ENCODE data around the gene ARMH3.

ARMH3 gene

GRCh38 chr10:101826852-101827434 is 229.0 kb downstream of the ARMH3 start:
- no peak for DNase-seq

DNA sequence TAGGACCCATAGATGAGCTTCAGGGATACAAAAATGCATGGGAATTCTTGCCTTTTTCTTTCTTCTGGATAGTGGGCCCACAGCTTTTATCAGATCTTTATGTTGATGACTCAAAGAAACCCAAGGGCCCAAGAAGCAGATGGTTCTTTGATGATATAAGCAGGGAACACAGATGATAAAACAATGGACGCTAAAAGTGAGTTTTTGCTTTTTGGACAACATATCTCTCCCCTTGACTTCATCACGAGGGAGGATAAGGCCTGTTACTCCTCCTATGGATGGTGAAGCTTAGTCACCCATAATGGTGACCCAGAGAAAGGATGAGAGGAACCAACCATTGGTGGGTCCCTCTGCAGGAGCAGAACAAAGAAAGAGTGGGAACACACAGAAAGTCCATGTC is 231.2 kb downstream of the ARMH3 start:
- DNase-seq = no peak

GRCh38 chr10:101818872-101819633 is 236.9 kb downstream of the ARMH3 start:
- peak; percentile 89 for DNase-seq

DNA sequence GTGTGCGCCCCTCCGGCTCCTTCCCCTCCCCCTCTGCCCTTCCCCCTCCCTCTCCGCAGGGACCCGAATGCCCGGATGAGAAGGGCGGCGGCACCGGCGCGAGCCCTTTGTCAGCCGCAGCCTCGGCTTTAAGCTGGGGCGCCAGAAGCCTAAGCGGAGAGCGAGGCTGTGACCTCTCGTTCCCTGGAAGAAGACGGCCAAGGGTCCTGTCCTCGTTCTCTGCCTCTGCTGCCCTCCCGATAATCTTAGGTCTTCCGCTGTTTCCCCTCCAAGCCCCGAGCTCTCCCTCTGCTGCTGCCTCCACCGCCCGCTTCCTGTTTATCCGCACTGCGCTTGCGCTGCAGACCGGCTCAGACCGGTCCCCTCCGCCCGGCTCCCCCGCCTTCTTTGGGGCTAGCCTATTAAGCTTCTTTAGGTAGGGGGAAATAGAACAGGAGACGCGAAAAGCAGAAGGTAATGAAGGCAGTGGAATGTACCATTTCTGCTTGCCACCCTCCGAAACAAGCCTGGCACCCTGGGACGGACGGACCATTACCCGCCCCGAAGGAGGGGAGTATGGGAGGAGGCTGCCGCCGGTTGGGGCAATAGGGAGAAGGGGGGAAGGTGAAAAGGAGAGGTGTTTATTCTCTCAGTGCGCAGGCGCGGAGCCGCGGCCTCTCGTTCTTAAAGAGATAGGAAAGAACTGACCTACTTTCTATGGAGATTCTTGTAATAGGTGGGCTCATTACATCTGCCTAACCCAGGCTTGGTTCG is 237.7 kb downstream of the ARMH3 start, which contains the start of gene OGA:
TSS of gene OGA (minus strand) at position 326 of the 753 bp plus-strand sequence. CDS start 422 bp downstream, outside the sequence.
- DNase-seq = peak; percentile 99

GRCh38 chr10:101817337-101818118 is 238.4 kb downstream of the ARMH3 start:
- DNase-seq = peak; percentile 81

- no peak for DNase-seq
These were observed 239.0 kb downstream of the ARMH3 start for GRCh38 chr10:101816913-101817336.

DNA sequence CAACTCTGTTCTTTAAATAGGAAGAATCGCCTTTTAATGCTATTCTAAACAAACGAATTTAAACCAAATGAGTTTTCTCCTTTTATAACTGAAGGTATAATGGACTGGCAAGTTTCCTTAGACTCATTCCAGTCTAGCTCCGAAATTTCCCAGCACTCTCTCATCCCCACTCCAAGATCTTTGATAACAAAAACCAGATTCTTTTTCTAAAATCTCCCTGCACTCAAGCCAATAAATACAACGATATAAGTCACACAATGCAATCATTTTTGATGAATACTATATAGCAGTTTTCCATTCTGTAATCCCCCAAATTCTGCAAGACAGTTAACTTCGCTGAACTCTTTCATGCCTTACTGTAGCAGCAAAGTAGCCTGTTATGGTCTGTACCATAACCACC is 239.6 kb downstream of the ARMH3 start:
- DNase-seq = no peak

DNA sequence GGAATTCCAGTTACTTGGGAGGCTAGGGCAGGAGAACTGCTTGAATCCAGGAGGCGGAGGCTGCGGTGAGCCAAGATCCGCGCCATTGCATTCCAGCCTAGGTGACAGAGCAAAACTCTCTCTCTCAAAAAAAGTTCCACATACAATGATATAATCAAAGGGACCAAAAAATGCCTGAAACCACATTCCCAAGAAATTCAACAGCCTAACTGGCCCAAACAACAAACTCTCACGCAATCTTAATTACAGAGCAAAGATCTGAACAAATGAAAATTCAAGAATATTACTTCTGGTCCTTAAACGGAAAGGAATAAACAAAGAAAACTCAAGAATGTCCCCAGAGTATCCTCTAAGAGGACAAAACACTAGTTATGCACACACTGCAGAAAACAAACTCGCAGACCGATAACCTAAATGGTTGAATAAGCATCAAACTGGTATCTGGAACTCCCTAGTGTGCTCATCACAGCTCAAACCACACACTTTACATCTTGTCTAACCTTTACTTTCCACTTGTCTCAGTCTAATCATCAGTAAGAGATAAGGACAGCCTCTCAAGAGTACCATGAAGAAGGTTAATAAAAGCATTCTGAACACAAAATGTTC is 241.4 kb downstream of the ARMH3 start:
- DNase-seq = no peak

GRCh38 chr10:101812606-101813005 is 243.4 kb downstream of the ARMH3 start:
- peak; percentile 43 for DNase-seq

GRCh38 chr10:101807158-101807557 is 248.8 kb downstream of the ARMH3 start:
- no peak for DNase-seq

DNA sequence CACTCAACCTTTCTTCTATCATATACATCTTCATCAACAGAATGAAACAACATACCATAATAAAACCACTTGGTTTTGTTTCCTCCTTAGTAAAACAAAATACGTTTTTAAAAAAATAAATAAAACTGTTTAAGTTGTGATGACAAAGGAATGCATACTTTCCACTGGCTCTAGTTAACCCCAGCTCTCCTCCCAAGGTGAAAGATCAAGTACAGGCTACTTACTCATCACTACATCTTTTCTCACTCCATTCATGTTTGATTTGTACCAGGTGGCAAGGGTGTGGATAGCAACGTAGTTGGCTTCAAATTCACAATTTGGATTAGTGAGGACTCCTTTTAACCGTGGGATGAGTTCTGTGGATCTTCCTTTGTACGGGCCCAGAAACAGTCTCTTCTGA is 252.5 kb downstream of the ARMH3 start:
- DNase-seq = no peak

DNA sequence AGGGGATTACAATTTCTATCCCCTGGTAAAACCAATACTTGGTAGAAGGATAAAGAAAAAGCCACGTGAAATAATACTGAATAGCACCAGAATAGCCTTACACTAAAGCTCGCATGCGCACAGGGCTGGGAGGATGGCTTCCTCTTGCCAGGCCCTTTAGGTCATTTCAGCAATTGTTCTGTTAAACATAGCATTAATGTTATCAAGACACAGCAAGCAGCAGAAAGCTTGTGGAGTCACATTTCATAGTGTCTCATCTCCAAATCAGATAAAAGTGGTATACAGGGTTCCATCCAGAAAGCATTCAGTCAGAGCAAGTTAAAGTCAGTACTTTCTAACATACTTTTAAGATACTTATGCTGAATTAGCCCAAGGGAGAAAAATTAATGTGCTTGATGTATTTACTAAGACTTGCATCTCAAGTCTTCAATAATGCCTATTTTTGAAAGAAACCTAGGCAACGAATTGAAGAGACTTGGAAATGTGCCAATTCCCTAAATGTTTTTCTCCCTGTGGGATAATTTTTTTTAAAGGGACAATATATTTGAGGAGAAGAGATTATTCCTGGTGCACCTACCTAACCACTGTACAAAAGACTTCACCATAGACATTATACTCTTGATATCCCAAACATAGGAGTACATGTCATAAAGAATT is 258.4 kb downstream of the ARMH3 start:
- DNase-seq = no peak

Data from NCI-H82 (cell line).